OCI-LY3 (cell line): ENCODE results near the gene LIPG.
A peak's percentile ranks its signal among the peaks of the same experiment; 100 is the strongest.
"Not testable (repeated sequence)": the region's sequence is repeated elsewhere in the genome, so short reads cannot be mapped to it uniquely, and the experiment has no call there.

Experiments
- H2AFZ ChIP-seq: fragments of 200-600, 300-600 bp; shearing (Covaris generic); 2 replicates; pipeline ENCODE4 v1.6.0; 2014; ENCODE audit warnings: antibody characterized with exemption, low read depth, low read length
- H3K27ac ChIP-seq: fragments of 200-600, 300-600 bp; sonication (generic); 2 replicates; pipeline ENCODE4 v1.5.1; 2014; ENCODE audit warnings: mild to moderate bottlenecking, low read length, moderate library complexity, mixed read lengths
- H3K27me3 ChIP-seq: fragments of 200-600, 300-600 bp; sonication (generic); 2 replicates; pipeline ENCODE4 v1.6.1; 2014; ENCODE audit warnings: low read depth, low read length, mixed read lengths
- H3K36me3 ChIP-seq: fragments of 200-600, 300-600 bp; sonication (generic); replicated peaks from 2 replicates; pipeline ENCODE3; 2014; ENCODE audit warnings: low read depth, low read length, mixed read lengths
- H3K4me1 ChIP-seq: fragments of 300-600, 200-600 bp; sonication (generic); 2 replicates; pipeline ENCODE4 v1.6.1; 2014; ENCODE audit warnings: low read length, mixed read lengths
- H3K4me2 ChIP-seq: fragments of 200-600, 300-600 bp; sonication (generic); 2 replicates; pipeline ENCODE4 v1.6.1; 2014; ENCODE audit warnings: low read length, mixed read lengths
- H3K4me3 ChIP-seq: fragments of 300-600, 200-600 bp; sonication (generic); 2 replicates; pipeline ENCODE4 v1.5.1; 2014; ENCODE audit warnings: antibody characterized with exemption, mild to moderate bottlenecking, low read length, moderate library complexity
- H3K79me2 ChIP-seq: fragments of 300-600, 200-600 bp; shearing (Covaris generic); 2 replicates; pipeline ENCODE4 v1.6.1; 2014; ENCODE audit warnings: mild to moderate bottlenecking, low read length, mixed read lengths
- H3K9ac ChIP-seq: fragments of 300-600, 200-600 bp; shearing (Covaris generic); 2 replicates; pipeline ENCODE4 v1.6.0; 2014; ENCODE audit warnings: mild to moderate bottlenecking, low read length, moderate library complexity
- H3K9me3 ChIP-seq: fragments of 200-600, 300-600 bp; shearing (Covaris generic); 2 replicates; pipeline ENCODE4 v1.6.1; 2014; ENCODE audit warnings: low read length, mixed read lengths; ENCODE audit not compliant: insufficient read depth
- H4K20me1 ChIP-seq: fragments of 200-600, 300-600 bp; sonication (generic); 2 replicates; pipeline ENCODE4 v1.6.1; 2016; ENCODE audit warnings: low read length, mixed read lengths; ENCODE audit not compliant: insufficient read depth
- CTCF ChIP-seq: fragments of 200-600, 300-600 bp; sonication (generic); IDR thresholded peaks from 2 replicates; pipeline ENCODE4 v1.5.1; 2014; ENCODE audit warnings: antibody characterized with exemption, low read length, low read depth
- EZH2phosphoT487 ChIP-seq: fragments of 200-600 bp; shearing (Covaris generic); IDR thresholded peaks from 2 replicates; pipeline ENCODE4 v1.6.1; 2018; ENCODE audit warnings: antibody characterized with exemption, mixed run types, low read depth

Gene LIPG

GRCh38 chr18:49558356-49558755 lies 3.5 kb upstream of the LIPG start:
- H3K79me2 ChIP-seq = no peaks in the 10 kb centered on the region
- H3K36me3 ChIP-seq = no peaks in the 10 kb centered on the region
- no peak overlapping the region for H2AFZ ChIP-seq
- H3K4me1 ChIP-seq = peaks cover 40% of the 10 kb centered on the region
- no peaks in the 10 kb centered on the region for H3K9me3 ChIP-seq
- no peaks in the 10 kb centered on the region for H4K20me1 ChIP-seq
- H3K4me2 ChIP-seq = no peak overlapping the region
- TF ChIP-seq CTCF = no peak
- no peak for TF ChIP-seq EZH2phosphoT487
- peaks cover 8% of the 10 kb centered on the region; the same call in 1 of the 2 replicates for H3K27me3 ChIP-seq
- H3K27ac ChIP-seq = no peak overlapping the region
- no peak overlapping the region for H3K9ac ChIP-seq
- H3K4me3 ChIP-seq = no peak overlapping the region

DNA sequence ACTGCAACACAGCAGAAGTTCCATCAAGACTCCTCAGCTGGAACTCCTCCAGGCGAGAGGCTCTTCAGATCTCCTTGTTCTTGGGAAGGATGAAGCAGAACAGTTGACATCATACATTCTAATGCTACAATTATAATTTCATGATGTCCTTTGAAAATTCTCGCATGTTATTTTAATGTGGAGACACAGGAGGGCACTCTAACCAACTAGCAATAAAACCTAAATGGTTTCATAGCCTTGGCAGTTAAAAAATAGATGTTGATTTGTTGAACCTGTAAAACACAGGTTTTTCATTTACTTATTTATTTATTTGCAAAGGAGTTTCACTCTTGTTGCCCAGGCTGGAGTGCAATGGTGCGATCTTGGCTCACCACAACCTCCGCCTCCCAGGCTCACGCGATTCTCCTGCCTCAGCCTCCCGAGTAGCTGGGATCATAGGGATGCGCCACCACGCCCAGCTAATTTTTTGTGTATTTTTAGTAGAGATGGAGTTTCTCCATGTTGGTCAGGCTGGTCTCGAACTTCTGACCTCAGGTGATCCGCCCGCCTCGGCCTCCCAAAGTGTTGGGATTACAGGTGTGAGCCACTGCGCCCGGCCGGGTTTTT lies 2.4 kb upstream of the LIPG start:
- Histone ChIP-seq H3K4me1 (peaks cover 50% of the 10 kb centered on the region), H3K27me3 (peaks cover 12% of the 10 kb centered on the region; the same call in 1 of the 2 replicates)
- not testable (repeated sequence) for H3K36me3 ChIP-seq, H3K79me2 ChIP-seq, H3K9me3 ChIP-seq, H3K27ac ChIP-seq, H2AFZ ChIP-seq, H3K4me3 ChIP-seq, H4K20me1 ChIP-seq, H3K9ac ChIP-seq, H3K4me2 ChIP-seq
- TF ChIP-seq CTCF = peak; percentile 88

- Histone ChIP-seq H3K27me3 (peaks cover 13% of the 10 kb centered on the region; the same call in 1 of the 2 replicates), H3K79me2 (no peaks in the 10 kb centered on the region), H2AFZ (no peak overlapping the region), H3K4me2 (peak overlapping the region; percentile 60), H3K4me1 (peaks cover 59% of the 10 kb centered on the region), H3K4me3 (peak overlapping the region; percentile 51), H3K27ac (no peak overlapping the region), H3K36me3 (no peaks in the 10 kb centered on the region), H3K9me3 (no peaks in the 10 kb centered on the region), H3K9ac (no peak overlapping the region), H4K20me1 (no peaks in the 10 kb centered on the region)
- TF ChIP-seq EZH2phosphoT487 = no peak
- no peak for TF ChIP-seq CTCF
Measured at GRCh38 chr18:49560277-49560623, 1.6 kb upstream of the LIPG start.

DNA sequence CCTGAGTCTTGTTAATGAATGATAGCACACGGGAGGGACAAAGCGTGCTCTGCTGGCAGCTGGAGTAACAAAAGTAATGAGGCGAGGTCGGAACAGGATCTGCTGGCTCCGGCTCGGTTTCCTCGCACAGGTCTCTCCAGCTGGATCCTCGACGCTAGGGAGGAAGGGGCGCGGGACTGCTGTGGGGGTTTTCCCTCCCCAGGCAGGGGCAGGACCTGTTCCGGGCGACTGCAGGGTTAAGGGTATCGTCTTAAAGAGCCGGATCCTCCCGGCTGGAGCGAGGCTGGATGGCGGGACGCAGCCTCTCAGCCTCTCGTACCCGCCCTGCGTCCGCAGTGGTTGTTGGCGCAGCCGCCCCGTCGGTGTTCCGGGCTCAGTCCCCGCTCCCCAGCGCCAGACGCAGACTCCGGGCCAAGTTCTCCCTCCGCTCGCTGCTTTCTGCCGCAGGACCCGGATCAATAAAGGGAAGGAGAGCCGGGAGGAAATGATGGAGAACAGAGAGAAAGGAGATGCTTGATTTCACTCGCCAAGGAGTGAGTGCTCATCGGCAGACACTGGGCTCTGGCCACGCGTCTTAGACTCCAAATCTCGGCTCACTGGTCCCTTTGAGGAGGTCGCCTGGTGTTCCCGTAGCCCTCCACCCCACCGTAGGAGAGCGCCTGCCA lies 1.1 kb upstream of the LIPG start:
- Histone ChIP-seq H4K20me1 (no peaks in the 10 kb centered on the region), H3K9me3 (no peaks in the 10 kb centered on the region), H2AFZ (no peak overlapping the region), H3K79me2 (no peaks in the 10 kb centered on the region), H3K9ac (no peak overlapping the region), H3K36me3 (no peaks in the 10 kb centered on the region), H3K4me1 (peaks cover 61% of the 10 kb centered on the region), H3K4me2 (peak overlapping the region; percentile 60), H3K4me3 (peak overlapping the region; percentile 51), H3K27me3 (peaks cover 17% of the 10 kb centered on the region), H3K27ac (no peak overlapping the region)
- no peak for TF ChIP-seq EZH2phosphoT487
- TF ChIP-seq CTCF = no peak
